NCI-H1930 (cell line): ENCODE data around the gene SLN.

Experiments
- DNase-seq, 2 experiments: peaks; one replicate each; lab custom pipeline; 2025; lab: John Stamatoyannopoulos, UW

The SLN gene

GRCh38 chr11:107683807-107684206 is 28.0 kb downstream of the SLN start:
- DNase-seq = no peak

GRCh38 chr11:107683061-107683460 is 28.8 kb downstream of the SLN start:
- no peak for DNase-seq

- DNase-seq = no peak
Measured at GRCh38 chr11:107682572-107682971, 29.3 kb downstream of the SLN start.

GRCh38 chr11:107682171-107682570 is 29.7 kb downstream of the SLN start:
- no peak for DNase-seq

DNA sequence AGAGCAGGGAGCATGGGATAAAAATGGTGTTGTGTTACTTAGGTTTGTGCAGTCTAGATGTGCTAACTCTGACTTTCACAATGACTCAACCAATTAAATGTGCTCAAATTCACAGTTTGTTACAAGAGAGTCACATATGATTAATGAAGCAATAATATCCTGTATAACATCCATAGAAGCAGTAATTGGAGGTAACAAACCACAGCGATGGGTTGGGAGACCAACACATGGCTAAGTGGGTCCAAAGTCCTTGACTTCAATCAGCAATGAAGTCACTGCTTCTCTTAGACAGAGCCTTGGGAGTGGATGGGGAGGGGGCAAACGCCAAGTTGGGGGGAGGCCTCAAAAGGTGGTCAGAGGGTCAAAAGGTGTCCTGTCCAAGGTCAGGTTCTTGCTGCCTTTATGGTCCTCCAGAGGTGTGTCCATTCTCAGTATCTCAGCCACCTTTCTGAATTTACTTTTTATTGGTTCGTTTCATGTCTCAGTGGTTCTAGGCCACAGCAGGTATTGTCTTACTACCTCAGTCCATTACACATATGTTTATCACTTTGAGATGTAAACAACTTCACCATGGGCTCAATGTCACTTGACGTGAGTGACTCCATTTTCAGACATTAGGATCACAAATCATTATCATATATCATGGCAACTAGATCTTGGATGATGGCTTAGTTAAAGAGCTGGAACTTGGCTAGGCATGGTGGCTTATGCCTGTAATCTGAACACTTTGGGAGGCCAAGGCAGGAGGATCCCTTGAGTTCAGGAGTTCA is 32.4 kb downstream of the SLN start:
- DNase-seq = no peak

- no peak for DNase-seq
Measured at GRCh38 chr11:107678632-107678971, 33.3 kb downstream of the SLN start.

GRCh38 chr11:107677924-107678631 is 33.8 kb downstream of the SLN start:
- no peak for DNase-seq

DNA sequence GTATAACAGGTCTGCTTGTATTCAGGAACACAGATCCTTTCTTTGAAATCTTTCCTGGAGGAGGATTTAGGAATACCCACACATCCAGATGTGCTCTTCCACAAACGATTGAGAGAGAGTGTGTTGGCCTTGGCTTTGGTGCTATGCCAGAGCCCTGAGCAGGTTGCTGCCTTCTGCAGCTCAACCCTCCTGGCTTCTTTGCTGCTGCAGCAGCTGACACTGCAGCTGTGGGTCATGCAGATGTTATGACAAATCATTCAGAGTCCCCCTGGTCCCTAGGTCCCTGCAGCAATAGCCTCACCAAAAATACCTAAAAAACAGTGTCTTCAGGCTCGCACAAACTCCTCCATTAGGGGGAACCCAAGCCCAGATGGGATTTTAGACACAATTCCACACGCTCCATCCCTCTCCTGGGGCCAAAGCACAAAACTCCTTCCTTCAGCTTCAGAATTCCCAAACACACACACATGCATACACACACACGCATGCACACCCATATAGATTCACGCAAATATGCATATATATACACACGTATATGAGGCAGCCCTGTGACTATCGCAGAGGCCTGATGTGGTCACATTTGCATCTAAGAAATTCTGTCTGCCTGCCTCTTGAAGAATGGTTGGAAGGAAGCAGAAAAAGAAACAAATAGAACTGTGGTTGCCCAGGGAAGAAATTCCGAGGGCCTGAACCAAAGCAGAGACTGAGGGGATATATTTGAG is 35.4 kb downstream of the SLN start:
- DNase-seq = no peak

GRCh38 chr11:107675902-107676301 is 36.0 kb downstream of the SLN start:
- no peak for DNase-seq

- DNase-seq = no peak
Measured at GRCh38 chr11:107669893-107670601, 41.8 kb downstream of the SLN start.

- DNase-seq = no peak
Measured at GRCh38 chr11:107669191-107669740, 42.6 kb downstream of the SLN start.

GRCh38 chr11:107666911-107667613 is 44.8 kb downstream of the SLN start:
- DNase-seq = no peak

DNA sequence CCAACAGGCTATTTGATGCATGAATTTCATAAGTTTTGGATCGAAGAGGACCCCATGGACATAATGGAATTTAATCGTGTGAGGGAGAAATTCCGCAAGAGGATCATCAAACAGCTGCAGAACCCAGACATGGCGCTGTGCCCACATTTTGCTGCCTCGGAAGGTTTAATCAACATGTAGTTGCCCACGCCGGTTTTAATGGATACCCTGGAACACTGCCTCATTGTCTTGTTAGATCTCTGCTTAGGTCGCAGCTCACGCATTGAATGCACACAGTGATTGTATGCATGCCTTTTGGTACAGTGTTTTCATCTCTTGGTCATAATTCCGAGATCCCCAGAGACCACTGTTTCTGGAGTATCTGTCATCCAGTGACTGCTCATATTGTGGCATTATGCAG is 46.8 kb downstream of the SLN start:
- DNase-seq = no peak

DNA sequence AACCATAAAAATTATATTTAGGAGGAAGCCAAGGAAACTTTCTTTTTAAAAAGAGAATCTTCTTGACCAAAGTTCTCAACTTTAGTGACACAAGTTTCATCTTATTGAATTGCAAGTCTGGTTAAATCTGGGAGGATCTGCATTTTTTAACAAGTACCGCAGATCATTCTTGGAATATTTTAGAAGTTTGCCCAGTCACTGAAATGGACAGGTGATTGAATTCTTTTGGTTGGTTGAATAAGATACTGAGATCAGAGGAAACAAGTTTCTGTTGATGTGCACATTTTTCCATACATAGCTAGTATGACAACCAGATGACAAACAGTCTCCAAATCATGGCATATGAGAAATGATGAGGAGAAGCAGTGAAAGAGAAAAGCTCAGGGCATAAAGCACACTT is 50.2 kb downstream of the SLN start:
- DNase-seq = no peak

DNA sequence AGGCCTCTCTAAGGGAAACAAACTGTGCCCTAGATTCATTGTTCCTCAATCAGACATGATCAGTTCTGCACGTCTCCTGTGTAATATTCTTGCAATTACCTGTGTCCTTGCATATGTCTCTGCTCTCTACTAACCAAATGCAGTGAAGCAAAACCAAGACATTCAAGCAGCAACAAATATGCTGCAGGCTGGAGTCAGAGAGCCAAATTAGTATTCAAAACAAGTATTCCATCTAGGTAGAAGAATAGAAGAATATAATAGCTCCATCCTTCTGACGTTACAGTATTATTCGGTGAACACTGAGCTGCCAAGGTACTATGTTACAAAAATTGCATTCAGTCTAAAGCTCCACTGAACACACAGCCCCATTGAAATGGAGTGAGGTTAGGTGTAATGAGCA is 51.8 kb downstream of the SLN start:
- DNase-seq = no peak

DNA sequence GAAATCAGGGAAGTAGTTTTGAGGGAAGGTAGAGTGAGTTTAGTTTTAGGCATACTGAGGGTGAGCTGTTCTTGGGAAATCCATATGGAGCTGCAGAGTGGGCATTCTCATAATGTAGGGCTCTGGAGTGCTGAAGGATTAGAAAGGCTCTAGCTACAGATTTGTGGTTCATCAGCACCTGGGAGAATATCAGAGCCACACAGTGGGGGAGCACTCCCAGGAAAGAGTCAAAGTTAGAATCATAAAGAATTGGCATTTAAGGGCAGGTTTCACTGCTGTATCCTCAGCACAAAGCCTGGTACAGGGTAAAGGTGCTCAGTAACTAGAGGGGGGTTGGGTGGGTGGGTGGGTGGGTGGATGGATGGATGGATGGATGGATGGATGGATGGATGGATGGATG is 52.5 kb downstream of the SLN start:
- DNase-seq = no peak
